Measurements from ENCODE around the gene HECTD4. TPM values are rescaled to one million over a fixed set of nuclear protein-coding genes. Genes with fewer than 3 reads are reported as not detected.

The HECTD4 gene
- total and polyA plus RNA-seq, 9 of the 15 experiments (the other 6 are each of a cell fraction or from before 2014, with no cell fraction given), result 3.5 to 33.3 (median 13.5) TPM

DNA sequence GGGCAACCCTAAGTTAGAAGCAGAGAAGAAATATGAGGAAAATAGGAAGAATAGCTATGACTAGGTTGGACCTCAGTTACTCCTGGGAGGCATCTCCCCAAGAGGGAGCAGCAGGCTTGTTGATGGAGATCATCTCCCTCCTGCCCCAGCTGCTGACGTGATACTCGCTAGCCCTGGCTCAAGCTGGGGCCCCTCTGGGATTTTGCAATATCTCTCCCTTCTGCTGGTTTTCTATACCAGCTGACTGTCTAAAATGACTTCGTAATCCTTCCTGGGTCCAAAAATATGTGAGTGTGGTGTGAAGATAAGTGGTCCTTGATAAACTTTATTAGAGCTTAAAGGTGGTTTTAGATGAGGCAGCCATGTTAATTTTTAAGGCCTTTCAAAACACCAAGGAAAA lies 4.5 kb upstream of the HECTD4 start (continued):
- TF ChIP-seq ZBTB40 (IDR thresholded peaks at IDR 0.05) (peak; percentile 54; the same call in 1 of the 2 replicates), ZBTB40 (CRISPR knock-in tag; IDR thresholded peaks at IDR 0.05) (no peak), DACH1 (IDR thresholded peaks at IDR 0.05; ENCODE audit: partially characterized antibody) (peak; percentile 75), NCOR1 (IDR thresholded peaks at IDR 0.05) (peak; percentile 73), ARID1B (IDR thresholded peaks at IDR 0.05) (peak; percentile 78), RBM14 (IDR thresholded peaks at IDR 0.05; ENCODE audit: borderline replicate concordance, insufficient read depth, low read depth, low read length) (no peak), TEAD4 (IDR thresholded peaks at IDR 0.05; ENCODE audit: low read length) (peak; percentile 66), TEAD4 (CRISPR knock-in tag; IDR thresholded peaks at IDR 0.05; ENCODE audit: borderline replicate concordance) (no peak), ZNF3 (CRISPR knock-in tag; IDR thresholded peaks at IDR 0.05) (no peak), HMBOX1 (IDR thresholded peaks at IDR 0.05) (no peak)
- TF ChIP-seq, protein P1, sequence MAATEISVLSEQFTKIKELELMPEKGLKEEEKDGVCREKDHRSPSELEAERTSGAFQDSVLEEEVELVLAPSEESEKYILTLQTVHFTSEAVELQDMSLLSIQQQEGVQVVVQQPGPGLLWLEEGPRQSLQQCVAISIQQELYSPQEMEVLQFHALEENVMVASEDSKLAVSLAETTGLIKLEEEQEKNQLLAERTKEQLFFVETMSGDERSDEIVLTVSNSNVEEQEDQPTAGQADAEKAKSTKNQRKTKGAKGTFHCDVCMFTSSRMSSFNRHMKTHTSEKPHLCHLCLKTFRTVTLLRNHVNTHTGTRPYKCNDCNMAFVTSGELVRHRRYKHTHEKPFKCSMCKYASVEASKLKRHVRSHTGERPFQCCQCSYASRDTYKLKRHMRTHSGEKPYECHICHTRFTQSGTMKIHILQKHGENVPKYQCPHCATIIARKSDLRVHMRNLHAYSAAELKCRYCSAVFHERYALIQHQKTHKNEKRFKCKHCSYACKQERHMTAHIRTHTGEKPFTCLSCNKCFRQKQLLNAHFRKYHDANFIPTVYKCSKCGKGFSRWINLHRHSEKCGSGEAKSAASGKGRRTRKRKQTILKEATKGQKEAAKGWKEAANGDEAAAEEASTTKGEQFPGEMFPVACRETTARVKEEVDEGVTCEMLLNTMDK (IDR thresholded peaks at IDR 0.05; ENCODE audit: borderline replicate concordance, insufficient read depth, low read depth, low read length, poor library complexity, severe bottlenecking), result peak; percentile 2

All from K562 (cell line).